Activated CD8-positive, alpha-beta memory T cell treated with anti-CD3 and anti-CD28 coated beads, Interleukin-2, amount 50 U/mL, for 1 hour (primary cell): Measurements from ENCODE around the gene PCCA.
A peak's percentile ranks its signal among the peaks of the same experiment; 100 is the strongest.
"Not testable (repeated sequence)": the region's sequence is repeated elsewhere in the genome, so short reads cannot be mapped to it uniquely, and the experiment has no call there.

Experiments used
- DNase-seq: peaks from one replicate; pipeline ENCODE4 v3.0.0-alpha.2; 2020; ENCODE audit errors: extremely low read depth

PCCA gene

GRCh38 chr13:100544866-100545683, 456.2 kb downstream of the PCCA start:
- no peak for DNase-seq

GRCh38 chr13:100545684-100546061, 456.8 kb downstream of the PCCA start:
- no peak for DNase-seq

GRCh38 chr13:100546713-100547405, 458.0 kb downstream of the PCCA start:
- no peak for DNase-seq

GRCh38 chr13:100547791-100548201, 458.9 kb downstream of the PCCA start:
- no peak for DNase-seq

GRCh38 chr13:100549316-100549715, 460.4 kb downstream of the PCCA start:
- DNase-seq: no peak

GRCh38 chr13:100552755-100553154, 463.9 kb downstream of the PCCA start:
- no peak for DNase-seq

GRCh38 chr13:100559886-100560285, 471.0 kb downstream of the PCCA start:
- DNase-seq: no peak

- DNase-seq: no peak
Measured at GRCh38 chr13:100560498-100561157, 471.7 kb downstream of the PCCA start.

- DNase-seq: no peak
Measured at GRCh38 chr13:100561158-100561499, 472.2 kb downstream of the PCCA start.

GRCh38 chr13:100561599-100562204, 472.8 kb downstream of the PCCA start:
- DNase-seq: no peak

GRCh38 chr13:100563779-100564178, 474.9 kb downstream of the PCCA start:
- DNase-seq: no peak

GRCh38 chr13:100564444-100565223, 475.7 kb downstream of the PCCA start:
- no peak for DNase-seq

- DNase-seq: no peak
Measured at GRCh38 chr13:100565286-100565685, 476.4 kb downstream of the PCCA start.

GRCh38 chr13:100566543-100566942, 477.6 kb downstream of the PCCA start:
- no peak for DNase-seq

- DNase-seq: peak; percentile 40
Measured at GRCh38 chr13:100573121-100573520, 484.2 kb downstream of the PCCA start.

- DNase-seq: not testable (repeated sequence)
Measured at GRCh38 chr13:100577239-100577638, 488.3 kb downstream of the PCCA start.
